Measurements from ENCODE around the gene UNC5C.
A peak's percentile ranks its signal among the peaks of the same experiment; 100 is the strongest.

The UNC5C gene

DNA sequence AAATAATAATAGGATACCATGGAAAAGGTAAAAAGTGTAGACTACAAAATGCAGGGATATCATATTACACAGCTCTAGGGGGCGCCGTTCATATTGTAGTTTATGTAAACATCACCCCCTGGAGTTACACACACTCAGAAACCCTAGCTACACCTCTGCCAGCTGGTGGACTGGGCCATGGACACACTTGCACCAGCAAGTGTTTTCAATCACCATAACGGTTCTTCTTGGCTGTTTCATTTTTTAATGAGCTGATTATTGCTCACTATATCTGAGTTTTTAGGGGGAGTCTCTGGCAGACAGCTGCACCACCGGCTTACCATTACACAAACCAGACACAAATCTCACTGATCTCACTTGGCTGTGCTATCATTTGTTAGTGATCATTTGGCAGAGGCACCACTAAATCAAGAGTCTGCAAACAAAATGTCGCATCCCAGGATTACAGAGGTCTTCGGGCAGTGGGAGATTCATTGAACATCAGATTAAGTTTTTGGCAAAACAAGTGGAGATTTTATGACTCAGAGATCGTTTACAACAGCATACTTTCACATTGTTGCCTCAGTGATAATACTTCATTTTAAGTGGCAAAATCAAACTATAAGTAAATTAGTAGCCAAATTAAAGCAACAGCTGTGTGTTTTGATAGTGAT, 185.7 kb downstream of the UNC5C start (continued):
- no peak for TF ChIP-seq ZNF76 (tag by site-specific recombination; IDR thresholded peaks at IDR 0.05; ENCODE audit: borderline replicate concordance, low read depth)
- no peak for TF ChIP-seq GLI4 (tag by site-specific recombination; IDR thresholded peaks at IDR 0.05)
- 0 out of 2 replicates have a peak, but pooled peaks have one; percentile 21 for TF ChIP-seq PATZ1 (tag by site-specific recombination; IDR thresholded peaks at IDR 0.05)
- no peak for TF ChIP-seq ZNF837 (tag by site-specific recombination; IDR thresholded peaks at IDR 0.05)
- peak; percentile 42; the same call in 1 of the 2 replicates for TF ChIP-seq SP7 (tag by site-specific recombination; IDR thresholded peaks at IDR 0.05)
- no peak for TF ChIP-seq MEIS1 (CRISPR knock-in tag; IDR thresholded peaks at IDR 0.05; ENCODE audit: borderline replicate concordance)
- 0 out of 2 replicates have a peak, but pooled peaks have one; percentile 17 for TF ChIP-seq SCRT2 (tag by site-specific recombination; IDR thresholded peaks at IDR 0.05)
- TF ChIP-seq ZNF354C (tag by site-specific recombination; IDR thresholded peaks at IDR 0.05; ENCODE audit: borderline replicate concordance, low read depth), result no peak
- TF ChIP-seq ELK4 (IDR thresholded peaks at IDR 0.05; ENCODE audit: borderline replicate concordance, low read depth, low read length), result no peak
- TF ChIP-seq ZNF785 (tag by site-specific recombination; IDR thresholded peaks at IDR 0.05), result no peak
- TF ChIP-seq ZNF776 (tag by site-specific recombination; IDR thresholded peaks at IDR 0.05; ENCODE audit: borderline replicate concordance), result no peak
- TF ChIP-seq BCL11A (tag by site-specific recombination; IDR thresholded peaks at IDR 0.05; ENCODE audit: low read depth), result no peak
- no peak for TF ChIP-seq ZNF501 (tag by site-specific recombination; IDR thresholded peaks at IDR 0.05)
- TF ChIP-seq ZNF223 (tag by site-specific recombination; IDR thresholded peaks at IDR 0.05), result no peak
- no peak for TF ChIP-seq ZNF398 (tag by site-specific recombination; IDR thresholded peaks at IDR 0.05)
- no peak for TF ChIP-seq ZBTB17 (tag by site-specific recombination; IDR thresholded peaks at IDR 0.05)
- no peak for TF ChIP-seq ZBTB48 (tag by site-specific recombination; IDR thresholded peaks at IDR 0.05)
- TF ChIP-seq ZNF701 (tag by site-specific recombination; IDR thresholded peaks at IDR 0.05), result no peak
- TF ChIP-seq ZNF629 (tag by site-specific recombination; IDR thresholded peaks at IDR 0.05), result no peak
- TF ChIP-seq ZFP37 (tag by site-specific recombination; IDR thresholded peaks at IDR 0.05), result no peak
- TF ChIP-seq ZNF48 (tag by site-specific recombination; IDR thresholded peaks at IDR 0.05), result no peak
- TF ChIP-seq, protein P1, sequence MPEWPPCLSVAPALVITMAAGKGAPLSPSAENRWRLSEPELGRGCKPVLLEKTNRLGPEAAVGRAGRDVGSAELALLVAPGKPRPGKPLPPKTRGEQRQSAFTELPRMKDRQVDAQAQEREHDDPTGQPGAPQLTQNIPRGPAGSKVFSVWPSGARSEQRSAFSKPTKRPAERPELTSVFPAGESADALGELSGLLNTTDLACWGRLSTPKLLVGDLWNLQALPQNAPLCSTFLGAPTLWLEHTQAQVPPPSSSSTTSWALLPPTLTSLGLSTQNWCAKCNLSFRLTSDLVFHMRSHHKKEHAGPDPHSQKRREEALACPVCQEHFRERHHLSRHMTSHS (tag by site-specific recombination; IDR thresholded peaks at IDR 0.05), result no peak
- TF ChIP-seq, protein P2, sequence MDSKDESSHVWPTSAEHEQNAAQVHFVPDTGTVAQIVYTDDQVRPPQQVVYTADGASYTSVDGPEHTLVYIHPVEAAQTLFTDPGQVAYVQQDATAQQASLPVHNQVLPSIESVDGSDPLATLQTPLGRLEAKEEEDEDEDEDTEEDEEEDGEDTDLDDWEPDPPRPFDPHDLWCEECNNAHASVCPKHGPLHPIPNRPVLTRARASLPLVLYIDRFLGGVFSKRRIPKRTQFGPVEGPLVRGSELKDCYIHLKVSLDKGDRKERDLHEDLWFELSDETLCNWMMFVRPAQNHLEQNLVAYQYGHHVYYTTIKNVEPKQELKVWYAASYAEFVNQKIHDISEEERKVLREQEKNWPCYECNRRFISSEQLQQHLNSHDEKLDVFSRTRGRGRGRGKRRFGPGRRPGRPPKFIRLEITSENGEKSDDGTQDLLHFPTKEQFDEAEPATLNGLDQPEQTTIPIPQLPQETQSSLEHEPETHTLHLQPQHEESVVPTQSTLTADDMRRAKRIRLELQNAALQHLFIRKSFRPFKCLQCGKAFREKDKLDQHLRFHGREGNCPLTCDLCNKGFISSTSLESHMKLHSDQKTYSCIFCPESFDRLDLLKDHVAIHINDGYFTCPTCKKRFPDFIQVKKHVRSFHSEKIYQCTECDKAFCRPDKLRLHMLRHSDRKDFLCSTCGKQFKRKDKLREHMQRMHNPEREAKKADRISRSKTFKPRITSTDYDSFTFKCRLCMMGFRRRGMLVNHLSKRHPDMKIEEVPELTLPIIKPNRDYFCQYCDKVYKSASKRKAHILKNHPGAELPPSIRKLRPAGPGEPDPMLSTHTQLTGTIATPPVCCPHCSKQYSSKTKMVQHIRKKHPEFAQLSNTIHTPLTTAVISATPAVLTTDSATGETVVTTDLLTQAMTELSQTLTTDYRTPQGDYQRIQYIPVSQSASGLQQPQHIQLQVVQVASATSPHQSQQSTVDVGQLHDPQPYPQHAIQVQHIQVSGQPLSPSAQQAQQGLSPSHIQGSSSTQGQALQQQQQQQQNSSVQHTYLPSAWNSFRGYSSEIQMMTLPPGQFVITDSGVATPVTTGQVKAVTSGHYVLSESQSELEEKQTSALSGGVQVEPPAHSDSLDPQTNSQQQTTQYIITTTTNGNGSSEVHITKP (tag by site-specific recombination; IDR thresholded peaks at IDR 0.05), result peak; percentile 72
- TF ChIP-seq HOXD13 (CRISPR knock-in tag; IDR thresholded peaks at IDR 0.05; ENCODE audit: borderline replicate concordance), result no peak
- TF ChIP-seq ZBTB21 (tag by site-specific recombination; IDR thresholded peaks at IDR 0.05), result no peak
- TF ChIP-seq ZIC2 (tag by site-specific recombination; IDR thresholded peaks at IDR 0.05), result peak; percentile 56
- no peak for TF ChIP-seq ZNF37A (tag by site-specific recombination; IDR thresholded peaks at IDR 0.05)
- peak; percentile 58 for TF ChIP-seq PRDM6 (tag by site-specific recombination; IDR thresholded peaks at IDR 0.05)
- TF ChIP-seq ZNF24 (tag by site-specific recombination; IDR thresholded peaks at IDR 0.05), result no peak

Measured in HEK293 (cell line).